T-helper 2 cell treated with Interferon-gamma antibody and Interleukin-4, amounts not matched to agents 5 μg/mL and 100 μg/mL, for 36 hours (primary cell): ENCODE data around the gene CHCHD6.

Experiments used
- DNase-seq: peaks from one replicate; pipeline ENCODE4 v3.0.0; 2021; ENCODE audit warnings: low spot score
- H3K27ac Mint-ChIP-seq: one replicate; pipeline ENCODE4 v1.8.0; 2021; ENCODE audit warnings: mild to moderate bottlenecking, mixed read lengths
- H3K27me3 Mint-ChIP-seq: one replicate; pipeline ENCODE4 v1.8.0; 2021; ENCODE audit warnings: low read depth, mixed read lengths
- H3K36me3 Mint-ChIP-seq: one replicate; pipeline ENCODE4 v1.8.0; 2021; ENCODE audit warnings: low read depth, mixed read lengths
- H3K4me1 Mint-ChIP-seq: one replicate; pipeline ENCODE4 v1.8.0; 2021; ENCODE audit warnings: low read depth, mixed read lengths
- H3K4me3 Mint-ChIP-seq: one replicate; pipeline ENCODE4 v1.8.0; 2022; ENCODE audit warnings: mild to moderate bottlenecking, moderate library complexity, mixed read lengths
- H3K9me3 Mint-ChIP-seq: one replicate; pipeline ENCODE4 v1.8.0; 2021; ENCODE audit warnings: mixed read lengths

The CHCHD6 gene

GRCh38 chr3:126706631-126707030, 2.6 kb downstream of the CHCHD6 start:
- Mint-ChIP-seq H3K27ac (no peak overlapping the region), H3K27me3 (peaks cover 21% of the 10 kb centered on the region), H3K4me1 (peaks cover 13% of the 10 kb centered on the region), H3K4me3 (no peak overlapping the region), H3K36me3 (peaks cover 3% of the 10 kb centered on the region), H3K9me3 (no peaks in the 10 kb centered on the region)
- DNase-seq: no peak

DNA sequence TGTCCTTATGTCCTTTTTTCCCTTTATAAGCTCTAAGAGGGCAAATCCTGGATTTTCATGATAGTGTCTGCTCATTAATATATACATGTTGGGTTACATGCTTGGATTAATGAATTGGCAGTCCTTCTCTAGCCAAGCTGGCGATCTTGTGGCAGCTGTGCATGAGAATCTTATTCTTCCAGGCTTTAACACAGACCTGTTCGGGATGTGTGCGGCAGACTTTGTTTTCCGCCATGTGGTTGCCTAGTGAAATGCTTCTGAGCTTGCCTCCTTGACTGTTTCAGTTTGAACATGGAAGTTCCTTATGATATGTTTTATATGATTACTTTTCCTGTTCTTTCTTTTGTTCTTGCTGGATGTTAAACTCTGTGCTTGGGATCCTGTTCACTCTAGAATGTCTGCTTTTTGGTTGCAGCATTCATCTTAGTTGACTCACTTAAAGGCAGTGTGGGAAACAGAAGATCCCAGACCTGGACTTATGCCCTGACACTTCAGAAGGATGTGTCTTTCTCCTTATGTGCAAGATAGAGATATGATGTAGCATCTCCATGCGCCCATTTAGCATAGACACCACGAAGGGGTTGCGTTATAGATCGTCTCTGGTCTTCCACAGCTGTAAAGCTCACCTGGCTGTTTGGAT, 7.2 kb downstream of the CHCHD6 start:
- DNase-seq: no peak
- no peaks in the 10 kb centered on the region for H3K9me3 Mint-ChIP-seq

DNA sequence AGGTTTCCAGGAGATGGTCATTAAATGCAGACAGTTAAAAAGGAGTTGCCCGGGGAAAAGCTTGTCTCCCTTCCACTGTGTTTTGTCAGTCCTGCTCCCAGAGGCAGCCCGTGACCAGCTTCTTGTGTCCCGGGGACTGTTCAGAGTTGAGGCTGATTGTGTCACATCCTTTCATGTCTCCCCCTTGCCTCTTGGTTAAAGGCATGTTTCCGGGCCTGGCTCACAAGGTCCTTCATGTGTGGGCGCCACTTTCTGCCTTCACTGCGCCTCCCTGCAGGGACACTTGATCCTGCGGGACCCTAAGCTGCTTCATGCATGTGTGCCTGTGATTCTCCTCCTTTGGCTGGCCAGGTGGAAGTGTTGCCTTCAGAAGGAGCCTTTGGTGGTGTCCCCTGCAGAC, 9.2 kb downstream of the CHCHD6 start:
- no peaks in the 10 kb centered on the region for H3K9me3 Mint-ChIP-seq
- H3K4me1 Mint-ChIP-seq: no peaks in the 10 kb centered on the region
- DNase-seq: no peak
- no peak overlapping the region for H3K4me3 Mint-ChIP-seq
- no peak overlapping the region for H3K27ac Mint-ChIP-seq
- H3K36me3 Mint-ChIP-seq: no peaks in the 10 kb centered on the region
- H3K27me3 Mint-ChIP-seq: peaks cover 2% of the 10 kb centered on the region

More for the DNA sequence above, 7.2 kb downstream of the CHCHD6 start:
- Mint-ChIP-seq H3K36me3 (peaks cover 3% of the 10 kb centered on the region), H3K4me1 (no peaks in the 10 kb centered on the region), H3K27me3 (peaks cover 2% of the 10 kb centered on the region), H3K4me3 (no peak overlapping the region), H3K27ac (no peak overlapping the region)

GRCh38 chr3:126714276-126714900, 10.3 kb downstream of the CHCHD6 start:
- Mint-ChIP-seq H3K36me3 (no peaks in the 10 kb centered on the region), H3K9me3 (no peaks in the 10 kb centered on the region), H3K4me3 (no peak overlapping the region), H3K27ac (no peak overlapping the region), H3K27me3 (peaks cover 2% of the 10 kb centered on the region), H3K4me1 (no peaks in the 10 kb centered on the region)
- no peak for DNase-seq

DNA sequence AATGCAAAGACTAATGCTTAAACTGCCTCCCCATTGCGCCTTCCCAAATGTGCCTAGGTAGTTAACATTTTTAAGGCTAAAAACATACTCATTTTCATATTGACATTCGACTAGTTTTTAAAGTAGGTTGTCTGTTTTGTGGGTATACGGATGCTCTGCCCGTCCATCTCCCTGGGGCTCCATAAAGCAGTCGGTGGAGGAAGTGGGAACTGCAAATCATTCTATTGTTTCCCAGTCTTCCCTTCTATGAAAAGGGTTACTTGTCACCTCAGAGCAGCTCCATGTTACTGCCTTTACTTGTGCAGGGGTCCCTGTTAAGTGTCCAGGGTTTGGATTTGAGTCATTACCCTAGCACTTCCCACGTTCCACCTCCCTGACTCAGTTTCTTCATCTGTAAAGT, 10.9 kb downstream of the CHCHD6 start:
- Mint-ChIP-seq H3K9me3 (no peaks in the 10 kb centered on the region), H3K4me1 (no peaks in the 10 kb centered on the region), H3K4me3 (no peak overlapping the region), H3K27ac (no peak overlapping the region), H3K36me3 (no peaks in the 10 kb centered on the region), H3K27me3 (peaks cover 2% of the 10 kb centered on the region)
- no peak for DNase-seq

DNA sequence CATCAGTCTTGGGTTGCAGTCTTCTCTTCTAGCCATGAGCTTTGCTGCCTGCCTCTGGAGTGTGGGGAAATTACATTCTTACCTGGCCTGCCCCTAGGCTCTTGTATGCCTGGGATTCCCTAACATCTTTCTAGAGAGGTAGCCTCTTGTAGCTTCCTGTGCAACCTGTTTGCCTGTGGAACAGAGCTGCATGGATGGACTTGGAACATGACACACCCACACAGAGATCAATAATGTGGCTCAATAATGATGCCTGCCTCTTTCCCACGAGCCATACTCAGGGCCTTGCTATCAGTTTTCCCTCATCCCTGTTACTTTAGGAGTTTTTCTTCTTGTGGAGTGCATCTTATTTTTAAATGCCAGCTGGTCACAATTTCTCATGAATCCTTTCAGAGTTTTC, 11.4 kb downstream of the CHCHD6 start:
- Mint-ChIP-seq H3K9me3 (no peaks in the 10 kb centered on the region), H3K4me1 (no peaks in the 10 kb centered on the region), H3K36me3 (no peaks in the 10 kb centered on the region), H3K4me3 (no peak overlapping the region), H3K27me3 (peaks cover 2% of the 10 kb centered on the region), H3K27ac (no peak overlapping the region)
- DNase-seq: no peak

GRCh38 chr3:126716057-126716456, 12.0 kb downstream of the CHCHD6 start:
- DNase-seq: no peak
- Mint-ChIP-seq H3K4me1 (no peaks in the 10 kb centered on the region), H3K36me3 (no peaks in the 10 kb centered on the region), H3K4me3 (no peak overlapping the region), H3K27ac (no peak overlapping the region), H3K9me3 (no peaks in the 10 kb centered on the region), H3K27me3 (peaks cover 2% of the 10 kb centered on the region)

DNA sequence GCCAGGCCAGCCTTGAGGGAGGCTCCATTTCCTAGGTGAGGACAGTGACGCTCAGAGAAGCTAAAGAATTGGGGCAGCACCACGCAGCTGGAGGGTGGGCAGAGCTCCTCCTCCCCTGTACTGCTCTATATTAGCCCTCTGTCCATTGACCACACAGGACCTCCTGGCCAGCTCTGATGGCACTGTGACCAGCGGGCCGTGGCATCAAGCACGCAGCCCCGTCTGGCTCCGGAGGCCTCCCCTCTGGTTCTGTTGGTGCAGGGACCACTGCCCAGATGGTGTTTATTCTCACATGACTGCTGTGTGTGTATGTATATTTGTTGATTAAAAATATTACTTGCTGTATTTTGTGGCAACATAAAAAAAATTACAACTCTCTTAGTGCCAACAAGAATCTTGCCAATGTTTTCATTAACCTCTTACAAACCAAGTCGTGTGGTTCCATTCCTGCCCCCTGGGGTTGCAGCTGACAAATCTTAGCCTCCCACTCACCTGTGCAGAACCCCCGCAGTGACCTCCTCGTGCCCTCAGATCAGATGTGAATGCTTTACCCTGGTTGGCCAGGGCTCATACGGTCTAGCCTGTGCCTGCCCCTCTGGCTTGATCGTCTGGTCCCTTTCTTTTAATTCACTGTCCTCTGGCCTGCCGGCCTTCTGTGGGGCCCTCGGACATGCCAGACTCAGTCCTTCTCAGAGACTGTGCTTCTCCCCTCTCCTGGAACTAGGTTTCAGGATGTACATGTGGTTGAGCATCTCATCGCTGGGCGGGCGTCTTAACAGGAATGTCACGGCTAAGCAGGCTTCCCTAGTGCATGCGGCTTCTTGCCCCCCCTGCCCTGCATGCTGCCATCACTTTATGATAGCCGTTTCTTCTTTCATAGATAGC, 14.8 kb downstream of the CHCHD6 start:
- DNase-seq: no peak
- Mint-ChIP-seq H3K4me3 (no peak overlapping the region), H3K27ac (no peak overlapping the region), H3K4me1 (no peaks in the 10 kb centered on the region), H3K27me3 (no peaks in the 10 kb centered on the region), H3K9me3 (no peaks in the 10 kb centered on the region), H3K36me3 (no peaks in the 10 kb centered on the region)

- Mint-ChIP-seq H3K27ac (no peak overlapping the region), H3K27me3 (no peaks in the 10 kb centered on the region), H3K4me1 (no peaks in the 10 kb centered on the region), H3K9me3 (peaks cover 6% of the 10 kb centered on the region), H3K36me3 (no peaks in the 10 kb centered on the region), H3K4me3 (no peak overlapping the region)
- DNase-seq: no peak
Measured at GRCh38 chr3:126720596-126720995, 16.6 kb downstream of the CHCHD6 start.

DNA sequence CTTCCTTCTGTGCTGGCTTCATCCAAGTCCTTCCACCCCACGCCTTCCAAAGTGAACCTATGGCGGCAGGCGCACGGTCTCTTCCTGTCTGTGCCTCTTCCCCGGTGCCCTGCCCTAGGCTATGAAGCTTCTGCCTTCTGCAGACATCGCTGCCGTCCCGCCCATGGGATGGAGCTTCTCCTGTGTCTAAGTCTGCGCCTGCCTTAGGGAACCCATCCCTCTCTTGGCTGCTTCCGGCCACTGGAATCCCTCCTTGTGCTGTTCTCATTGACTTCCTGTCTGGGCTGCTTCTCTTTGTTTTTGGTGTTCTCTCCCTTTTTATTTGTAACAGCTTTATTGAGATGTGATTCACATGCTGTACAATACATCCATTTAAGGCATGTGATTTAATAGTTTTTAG, 17.2 kb downstream of the CHCHD6 start:
- Mint-ChIP-seq H3K27ac (no peak overlapping the region), H3K4me1 (no peaks in the 10 kb centered on the region), H3K36me3 (no peaks in the 10 kb centered on the region), H3K9me3 (peaks cover 6% of the 10 kb centered on the region), H3K4me3 (no peak overlapping the region), H3K27me3 (no peaks in the 10 kb centered on the region)
- no peak for DNase-seq

DNA sequence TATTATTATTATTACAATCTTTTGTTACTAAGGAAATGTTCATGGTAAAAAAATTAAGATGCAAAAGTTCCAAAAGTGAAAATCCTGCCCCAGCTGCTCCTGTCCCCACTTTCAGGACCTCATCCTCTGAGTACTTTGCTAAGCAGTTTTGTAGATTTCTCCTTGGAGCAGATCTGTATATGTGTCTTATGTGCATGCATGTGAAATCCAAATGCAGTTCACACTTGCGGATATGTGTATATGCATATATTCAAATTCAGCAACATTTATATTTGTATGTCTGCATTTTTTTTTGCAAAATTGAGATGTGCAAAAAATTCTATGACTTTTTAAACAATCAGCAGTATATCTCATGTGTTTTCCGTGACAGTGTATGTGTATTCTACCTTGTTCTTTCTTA, 19.2 kb downstream of the CHCHD6 start:
- no peak overlapping the region for H3K27ac Mint-ChIP-seq
- H3K27me3 Mint-ChIP-seq: no peaks in the 10 kb centered on the region
- H3K36me3 Mint-ChIP-seq: no peaks in the 10 kb centered on the region

DNA sequence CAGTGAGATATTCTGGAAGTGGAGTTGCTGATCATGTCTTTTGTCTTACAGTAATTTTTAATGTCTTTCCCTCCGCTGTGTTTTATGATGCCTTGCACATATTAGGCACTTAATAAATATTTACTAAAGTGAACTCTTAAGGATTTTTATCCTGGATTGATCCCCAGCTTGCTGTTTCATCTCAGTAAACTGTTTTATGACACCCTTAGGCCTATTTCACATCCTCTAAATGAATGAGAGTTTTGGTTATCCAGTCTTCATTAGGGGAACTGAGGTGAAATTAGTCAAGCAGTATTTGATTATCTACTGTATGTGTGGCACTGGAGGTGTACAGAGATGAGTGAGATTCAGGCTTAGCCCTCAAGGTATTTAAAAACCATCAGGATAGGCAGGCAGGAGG, 19.8 kb downstream of the CHCHD6 start:
- no peaks in the 10 kb centered on the region for H3K27me3 Mint-ChIP-seq
- H3K4me3 Mint-ChIP-seq: no peak overlapping the region
- no peaks in the 10 kb centered on the region for H3K4me1 Mint-ChIP-seq
- no peak overlapping the region for H3K27ac Mint-ChIP-seq
- peaks cover 6% of the 10 kb centered on the region for H3K9me3 Mint-ChIP-seq
- DNase-seq: no peak
- no peaks in the 10 kb centered on the region for H3K36me3 Mint-ChIP-seq

More for the DNA sequence above, 19.2 kb downstream of the CHCHD6 start:
- no peaks in the 10 kb centered on the region for H3K4me1 Mint-ChIP-seq
- peaks cover 6% of the 10 kb centered on the region for H3K9me3 Mint-ChIP-seq
- H3K4me3 Mint-ChIP-seq: no peak overlapping the region
- no peak for DNase-seq

DNA sequence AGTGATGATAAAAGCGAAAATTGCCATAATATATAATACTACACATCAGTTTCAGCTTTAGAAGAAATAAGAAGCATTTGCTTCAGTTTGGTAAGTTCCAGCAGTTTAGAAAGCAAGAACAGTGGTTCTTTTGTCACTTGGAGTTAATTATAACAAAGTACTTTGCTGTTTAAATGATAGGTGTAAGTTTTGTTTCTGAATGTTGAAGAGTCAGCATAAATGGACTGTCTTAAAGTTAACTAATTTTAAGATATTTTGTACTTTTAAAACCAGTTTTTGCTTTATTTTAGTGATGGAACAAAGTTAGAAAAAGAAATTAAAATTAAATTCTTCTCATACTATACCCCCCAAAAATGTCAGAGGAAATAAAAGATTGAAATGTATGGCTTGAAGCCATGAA, 24.6 kb downstream of the CHCHD6 start:
- no peak overlapping the region for H3K27ac Mint-ChIP-seq
- no peak for DNase-seq
- no peaks in the 10 kb centered on the region for H3K36me3 Mint-ChIP-seq
- peaks cover 6% of the 10 kb centered on the region for H3K9me3 Mint-ChIP-seq
- no peak overlapping the region for H3K4me3 Mint-ChIP-seq
- H3K27me3 Mint-ChIP-seq: no peaks in the 10 kb centered on the region
- H3K4me1 Mint-ChIP-seq: peaks cover 6% of the 10 kb centered on the region

GRCh38 chr3:126730376-126730775, 26.3 kb downstream of the CHCHD6 start:
- no peaks in the 10 kb centered on the region for H3K36me3 Mint-ChIP-seq
- no peak for DNase-seq
- no peak overlapping the region for H3K27ac Mint-ChIP-seq
- no peaks in the 10 kb centered on the region for H3K27me3 Mint-ChIP-seq
- H3K4me3 Mint-ChIP-seq: no peak overlapping the region
- peaks cover 6% of the 10 kb centered on the region for H3K4me1 Mint-ChIP-seq
- no peaks in the 10 kb centered on the region for H3K9me3 Mint-ChIP-seq
